SIG-M5 treated with dmso at 0.1 percent for 504 hours (cell line): ENCODE measurements around the gene FSHR.

Source experiments
- DNase-seq: peaks from one replicate; lab custom pipeline; 2025; ENCODE audit not compliant: unreplicated experiment; lab: John Stamatoyannopoulos, UW

FSHR gene

GRCh38 chr2:48968011-48968410 is 186.3 kb downstream of the FSHR start:
- DNase-seq = no peak

GRCh38 chr2:48965204-48965603 is 189.1 kb downstream of the FSHR start:
- no peak for DNase-seq

- no peak for DNase-seq
Measured at GRCh38 chr2:48961009-48961408, 193.3 kb downstream of the FSHR start.

- no peak for DNase-seq
Measured at GRCh38 chr2:48954935-48955334, 199.4 kb downstream of the FSHR start.

GRCh38 chr2:48954311-48954710 is 200.0 kb downstream of the FSHR start:
- DNase-seq = no peak

GRCh38 chr2:48952614-48953013 is 201.7 kb downstream of the FSHR start:
- DNase-seq = no peak

- no peak for DNase-seq
Measured at GRCh38 chr2:48952143-48952542, 202.2 kb downstream of the FSHR start.

- no peak for DNase-seq
Measured at GRCh38 chr2:48948400-48949125, 205.8 kb downstream of the FSHR start.

GRCh38 chr2:48946449-48947048 is 207.8 kb downstream of the FSHR start:
- peak; percentile 66 for DNase-seq

GRCh38 chr2:48944956-48945355 is 209.4 kb downstream of the FSHR start:
- DNase-seq = no peak

GRCh38 chr2:48943436-48943835 is 210.9 kb downstream of the FSHR start:
- no peak for DNase-seq

GRCh38 chr2:48941908-48942307 is 212.4 kb downstream of the FSHR start:
- no peak for DNase-seq

- DNase-seq = no peak
Measured at GRCh38 chr2:48941456-48941855, 212.9 kb downstream of the FSHR start.

GRCh38 chr2:48940606-48941005 is 213.7 kb downstream of the FSHR start:
- DNase-seq = no peak

GRCh38 chr2:48939232-48939631 is 215.1 kb downstream of the FSHR start:
- no peak for DNase-seq

GRCh38 chr2:48938231-48938630 is 216.1 kb downstream of the FSHR start:
- no peak for DNase-seq

- no peak for DNase-seq
Measured at GRCh38 chr2:48934807-48935206, 219.5 kb downstream of the FSHR start.

GRCh38 chr2:48933828-48934497 is 220.4 kb downstream of the FSHR start:
- no peak for DNase-seq

GRCh38 chr2:48932667-48933066 is 221.6 kb downstream of the FSHR start:
- DNase-seq = no peak

GRCh38 chr2:48929571-48930301 is 224.6 kb downstream of the FSHR start:
- no peak for DNase-seq

GRCh38 chr2:48927355-48927754 is 227.0 kb downstream of the FSHR start:
- no peak for DNase-seq

GRCh38 chr2:48915884-48916283 is 238.4 kb downstream of the FSHR start:
- DNase-seq = no peak
